AG20443 (cell line): ENCODE results near the gene CAPN12.
A peak's percentile ranks its signal among the peaks of the same experiment; 100 is the strongest.

ENCODE experiments used
- DNase-seq: peaks from one replicate; pipeline ENCODE4 v3.0.0; 2012; ENCODE audit warnings: low spot score, mixed read lengths

CAPN12 gene

GRCh38 chr19:38697197-38697596 lies 47.1 kb downstream of the CAPN12 start:
- no peak for DNase-seq

DNA sequence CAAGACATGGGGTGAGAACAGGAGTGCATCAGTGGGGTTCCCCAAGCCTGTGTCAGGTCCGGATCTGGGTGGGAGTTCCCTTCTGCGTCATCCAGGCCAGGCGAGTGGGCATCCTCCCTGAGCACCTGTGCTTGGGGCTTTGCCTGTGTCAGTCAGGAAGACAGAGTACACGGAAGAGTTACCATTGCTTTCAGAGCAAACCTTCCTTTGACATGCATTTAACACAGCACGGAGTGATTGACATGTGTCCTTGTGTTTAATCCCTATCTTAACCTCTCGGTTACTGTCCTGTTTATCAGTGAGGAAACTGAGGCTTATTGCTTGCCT lies 47.6 kb downstream of the CAPN12 start:
- no peak for DNase-seq

DNA sequence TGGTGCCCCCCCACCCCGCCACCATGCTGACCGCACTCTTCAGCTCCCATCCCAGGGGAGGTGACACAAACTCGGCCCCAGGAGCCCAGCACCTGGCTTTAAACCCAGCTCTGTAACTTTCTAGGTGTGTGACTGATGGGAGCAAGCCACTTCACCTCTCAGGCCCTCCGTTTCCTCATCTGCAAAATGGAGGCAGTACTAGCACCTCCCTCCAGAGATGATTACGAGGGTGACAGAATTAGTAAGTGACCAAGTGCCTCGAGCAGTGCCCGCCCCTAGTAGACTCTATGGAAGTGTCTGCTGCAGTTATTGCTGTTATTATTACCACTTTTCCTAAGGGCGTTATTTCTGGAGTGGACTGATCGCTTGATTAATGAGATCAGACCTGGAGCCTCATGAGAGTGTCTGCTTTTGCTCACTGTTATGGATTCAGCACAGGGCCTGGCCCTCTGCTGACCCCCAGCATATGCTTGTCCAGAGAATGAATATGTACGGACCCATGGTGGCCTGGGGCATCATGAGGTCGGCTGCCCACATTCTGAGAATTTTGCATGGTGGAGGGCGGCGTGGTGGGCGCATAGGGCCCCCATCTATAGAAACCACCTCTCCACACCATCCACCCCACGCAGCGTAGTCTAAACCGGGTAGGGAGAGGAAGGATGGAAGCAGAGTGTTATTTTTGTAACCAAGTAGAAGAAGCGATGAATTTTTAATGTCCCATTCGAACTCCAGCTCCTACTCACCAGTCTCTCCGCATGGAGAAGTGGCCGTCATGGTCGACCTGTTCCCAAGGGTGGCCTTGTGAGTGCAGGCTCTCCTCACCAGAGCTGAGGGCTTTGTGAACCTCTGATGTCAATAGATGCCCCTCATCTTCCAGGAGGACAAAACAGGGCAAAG lies 48.2 kb downstream of the CAPN12 start:
- DNase-seq, result no peak

GRCh38 chr19:38695317-38695683 lies 49.0 kb downstream of the CAPN12 start:
- DNase-seq, result no peak

DNA sequence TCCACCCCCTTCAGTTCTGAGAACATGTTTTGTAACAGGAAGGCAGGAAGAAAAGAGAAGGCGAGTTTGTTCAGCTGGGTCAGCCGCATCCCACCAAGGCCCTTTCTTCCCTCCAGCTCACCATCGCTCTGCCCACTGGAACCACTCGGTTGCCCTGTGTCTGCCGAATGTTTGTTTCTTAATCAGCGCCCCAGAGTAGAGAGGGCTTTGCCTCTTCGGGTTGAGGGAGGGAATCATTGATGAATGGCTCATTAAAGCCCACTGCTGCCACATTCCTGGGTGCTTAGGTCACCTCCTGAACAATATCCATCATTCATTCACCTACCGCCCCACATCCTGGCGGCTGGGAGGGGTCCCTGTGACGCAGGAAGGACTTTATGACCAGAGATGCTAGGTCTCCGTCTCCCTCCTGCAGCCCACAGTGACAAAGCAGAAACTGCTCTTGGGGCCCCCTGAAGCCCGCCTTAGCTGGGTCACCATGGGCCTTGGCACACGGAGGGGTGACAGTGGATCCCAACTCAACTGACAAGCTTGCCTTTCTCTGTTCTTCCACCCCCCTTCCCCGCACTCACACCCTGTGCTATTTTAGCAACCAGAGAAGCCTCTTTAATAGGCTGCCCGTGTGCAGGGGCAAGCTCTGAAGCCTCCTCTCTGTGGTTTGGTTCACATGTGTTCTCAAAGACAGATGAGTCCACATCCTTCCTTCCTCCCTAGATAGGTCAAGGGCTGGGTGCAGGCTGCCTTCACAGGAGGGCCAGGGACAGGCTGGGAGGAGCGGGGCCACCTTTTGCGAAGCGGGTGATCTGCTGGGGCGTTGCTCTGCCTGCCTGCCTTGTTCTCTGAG lies 50.7 kb downstream of the CAPN12 start:
- DNase-seq, result no peak

GRCh38 chr19:38692458-38693379 lies 51.6 kb downstream of the CAPN12 start:
- DNase-seq, result no peak

DNA sequence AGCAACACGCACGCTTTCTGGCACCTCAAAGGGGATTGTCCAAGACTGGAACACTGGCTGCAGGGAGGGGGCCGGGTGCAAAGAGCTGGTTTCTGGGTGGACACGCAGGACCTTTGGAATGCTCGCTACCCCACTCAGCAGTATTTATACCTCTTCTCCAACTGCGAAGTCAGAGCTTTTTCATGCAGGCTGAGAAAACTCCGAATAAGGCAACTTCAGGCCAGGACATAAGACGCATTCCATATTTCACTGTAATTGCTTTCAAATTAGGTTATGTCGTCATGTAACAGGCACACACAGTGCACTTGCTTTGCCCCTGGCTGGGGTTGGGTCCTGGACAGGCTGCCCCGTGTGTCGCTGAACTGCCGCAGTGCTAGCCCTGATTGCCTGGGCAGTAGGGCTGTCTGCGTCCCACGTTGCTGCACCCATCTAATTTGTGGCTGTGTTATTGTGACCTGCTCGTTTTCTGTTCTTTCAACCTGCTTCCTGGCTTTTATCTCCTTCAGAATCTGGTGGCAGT lies 52.3 kb downstream of the CAPN12 start:
- DNase-seq, result peak; percentile 79

DNA sequence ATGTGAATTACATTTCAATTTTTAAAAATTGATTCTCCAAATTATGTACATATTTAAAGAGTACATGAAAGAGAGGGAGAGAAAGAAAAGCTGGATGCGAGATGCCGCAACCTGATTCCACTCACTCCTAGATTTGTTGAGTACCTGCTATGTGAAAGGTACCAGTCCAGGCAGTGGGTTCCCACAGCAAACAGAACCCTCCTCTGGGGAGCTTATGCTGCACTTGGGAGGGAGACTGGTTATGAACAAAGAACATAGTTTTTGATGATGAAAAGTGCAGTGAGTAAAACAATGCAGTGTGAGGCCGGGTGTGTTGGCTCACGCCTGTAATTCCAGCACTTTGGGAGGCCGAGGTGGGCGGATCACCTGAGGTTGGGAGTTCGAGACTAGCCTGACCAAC lies 53.4 kb downstream of the CAPN12 start:
- DNase-seq, result no peak

GRCh38 chr19:38690146-38690545 lies 54.1 kb downstream of the CAPN12 start:
- no peak for DNase-seq

DNA sequence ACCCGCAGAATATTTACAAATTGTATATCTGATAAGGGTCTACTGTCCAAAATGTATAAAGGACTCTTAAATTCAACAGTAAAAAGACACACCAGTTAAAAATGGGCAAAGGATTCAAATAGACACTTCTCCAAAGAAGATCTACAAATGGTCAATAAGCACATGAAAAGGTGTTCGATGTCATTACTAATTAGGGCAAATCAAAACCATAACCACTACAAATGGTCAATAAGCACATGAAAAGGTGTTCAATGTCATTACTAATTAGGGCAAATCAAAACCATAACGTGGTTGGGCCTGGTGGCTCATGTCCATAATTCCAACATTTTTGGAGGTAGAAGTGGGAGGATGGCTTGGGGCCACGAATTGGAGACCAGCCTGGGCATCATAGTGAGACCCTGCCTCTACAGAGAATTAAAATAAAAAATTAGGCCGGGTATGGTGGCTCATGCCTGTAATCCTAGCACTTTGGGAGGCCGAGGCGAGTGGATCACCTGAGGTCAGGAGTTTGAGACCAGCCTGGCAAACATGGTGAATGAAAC lies 56.4 kb downstream of the CAPN12 start:
- no peak for DNase-seq

DNA sequence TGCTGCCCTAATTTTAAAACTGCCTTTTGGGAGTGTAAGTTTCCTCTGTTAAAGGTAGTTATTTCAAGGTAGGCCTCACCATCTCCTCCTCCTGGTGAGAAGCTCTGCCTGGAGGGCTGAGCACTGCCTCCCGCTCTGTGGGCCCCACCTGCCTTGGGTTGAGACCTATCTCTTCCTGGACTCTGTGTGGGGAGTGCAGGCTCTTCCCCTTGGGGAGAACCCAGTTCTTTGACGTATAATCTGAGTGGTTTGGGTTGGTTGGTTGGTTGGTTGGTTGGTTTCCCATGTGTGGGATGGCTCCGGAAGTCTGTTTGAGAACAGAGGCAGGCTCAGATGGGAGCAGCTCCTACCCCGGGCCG lies 57.8 kb downstream of the CAPN12 start:
- no peak for DNase-seq

DNA sequence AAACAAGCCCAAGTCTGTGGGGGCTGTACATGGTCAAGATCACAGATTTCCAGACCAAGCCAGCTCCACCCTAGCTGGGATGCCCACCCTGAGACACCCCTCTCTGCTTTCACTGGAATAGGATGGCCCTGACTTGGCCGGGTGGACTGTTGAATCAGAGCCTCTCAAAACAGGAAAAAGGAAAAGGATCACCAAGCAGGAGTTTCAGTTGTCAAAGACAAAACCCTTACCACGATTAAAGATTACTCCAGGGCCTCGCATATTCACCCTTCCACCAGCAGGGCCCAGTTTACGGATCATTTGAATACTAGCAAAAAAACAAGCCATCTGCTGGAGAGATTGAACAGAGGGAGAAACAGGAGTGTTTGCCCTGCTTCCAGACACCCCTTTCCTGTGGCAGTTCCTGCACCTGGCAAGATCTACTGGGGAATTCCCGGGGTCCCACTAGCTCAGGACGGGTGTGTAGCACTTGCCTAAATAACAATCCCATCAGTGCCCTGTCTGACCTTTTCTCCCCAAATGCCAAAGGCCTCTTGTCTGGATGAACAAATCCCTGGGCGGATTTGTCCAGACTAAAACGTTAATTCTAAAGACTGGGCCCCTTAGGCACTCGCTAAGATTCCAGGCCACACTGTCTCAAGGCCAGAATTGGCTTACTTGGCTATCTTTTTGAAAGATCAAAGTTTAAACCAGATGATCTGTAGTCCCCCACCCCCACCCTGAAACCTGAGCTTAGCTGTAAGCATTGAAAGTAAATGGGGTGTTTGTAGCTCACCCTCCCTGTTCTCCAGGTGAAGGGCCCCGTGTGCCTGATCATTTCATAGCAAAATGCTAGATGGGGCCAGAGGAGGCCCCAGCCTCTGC lies 58.4 kb downstream of the CAPN12 start:
- DNase-seq, result peak; percentile 50

GRCh38 chr19:38684862-38685665 lies 59.2 kb downstream of the CAPN12 start:
- DNase-seq, result no peak

- DNase-seq, result peak; percentile 89
These were observed 60.0 kb downstream of the CAPN12 start for GRCh38 chr19:38684078-38684861.

- peak; percentile 86 for DNase-seq
These were observed 60.7 kb downstream of the CAPN12 start for GRCh38 chr19:38683393-38684077.

- DNase-seq, result no peak
These were observed 61.3 kb downstream of the CAPN12 start for GRCh38 chr19:38682872-38683392.

GRCh38 chr19:38682195-38682867 lies 61.9 kb downstream of the CAPN12 start:
- DNase-seq, result no peak
